Measurements from ENCODE around the gene BHLHA9.

DNA sequence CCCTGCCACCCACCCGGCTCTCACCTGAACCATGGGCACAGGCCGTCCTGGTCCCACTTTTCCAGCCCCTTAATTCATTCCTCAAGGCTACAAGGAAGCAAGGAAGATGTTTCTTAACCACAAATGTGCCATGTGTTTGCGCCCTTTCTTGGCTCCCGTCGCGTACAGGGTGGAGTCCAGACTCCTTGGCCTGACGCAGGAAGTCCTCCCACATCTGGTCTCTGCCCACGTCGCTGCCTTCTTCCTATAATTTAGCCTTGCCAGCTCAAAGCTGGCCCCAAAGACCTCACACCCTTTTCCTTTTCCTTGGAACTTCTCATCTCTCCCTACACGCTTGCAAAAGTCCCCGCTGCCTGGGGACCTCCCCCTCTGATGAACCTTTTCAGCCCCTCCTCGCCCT, 38.8 kb upstream of the BHLHA9 start:
- TF ChIP-seq EZH2 (IDR thresholded peaks at IDR 0.05; ENCODE audit: borderline replicate concordance, low read depth, low read length, severe bottlenecking) (no peak), CTCF (IDR thresholded peaks at IDR 0.05; ENCODE audit: extremely low read depth in 1 of 2, insufficient read depth in 1 of 2, low read depth in 1 of 2, low read length in 2 of 2) (no peak)

All from endothelial cell of umbilical vein (primary cell).